Measurements from ENCODE around the gene TNFRSF18.

Gene TNFRSF18

GRCh38 chr1:1220197-1220596 lies 13.8 kb upstream of the TNFRSF18 start:
- Histone ChIP-seq H3K4me2 (ENCODE audit: low read length) (no peak overlapping the region), H3K79me1 (ENCODE audit: low read length) (no peaks in the 10 kb centered on the region), H3K27ac (ENCODE audit: low read depth, low read length) (no peak overlapping the region), H4K12ac (ENCODE audit: low read depth, low read length) (no peak overlapping the region), H2BK12ac (ENCODE audit: low read length) (no peak overlapping the region), H3K4me1 (ENCODE audit: control insufficient read depth in 1 of 2, insufficient read depth in 2 of 2, low read length in 2 of 2) (no peaks in the 10 kb centered on the region), H2BK5ac (ENCODE audit: low read depth, low read length, poor library complexity) (no peak overlapping the region), H4K8ac (ENCODE audit: low read depth, low read length) (no peak overlapping the region), H3K79me2 (ENCODE audit: control insufficient read depth, insufficient read depth, low read length, poor library complexity) (no peaks in the 10 kb centered on the region), H3K14ac (ENCODE audit: low read length) (no peak overlapping the region), H2BK120ac (ENCODE audit: insufficient read depth, low read length, poor library complexity) (no peak overlapping the region), H3K9me3 (ENCODE audit: insufficient read depth, low read depth, low read length) (peaks cover 3% of the 10 kb centered on the region), H3K4ac (ENCODE audit: low read depth, low read length) (no peak overlapping the region), H3K23ac (ENCODE audit: low read length) (no peak overlapping the region), H2AK5ac (ENCODE audit: low read length) (no peak overlapping the region), H2AFZ (ENCODE audit: insufficient read depth, low read length, poor library complexity) (no peak overlapping the region), H3K27me3 (ENCODE audit: insufficient read depth, low read length) (no peaks in the 10 kb centered on the region), H4K91ac (ENCODE audit: low read depth, low read length) (no peak overlapping the region), H3K4me3 (ENCODE audit: low read depth, low read length) (no peak overlapping the region), H3K18ac (ENCODE audit: low read length) (no peak overlapping the region), H3K9ac (ENCODE audit: low read length) (no peak overlapping the region), H3K36me3 (ENCODE audit: control insufficient read depth in 1 of 2, insufficient read depth in 2 of 2, low read length in 2 of 2) (peaks cover 84 to 93% of the 10 kb centered on the region in 2 experiments)
- WGBS (ENCODE audit: extremely low coverage, insufficient coverage, insufficient read length): no CpG with 5 or more reads among the region's 24 CpGs
- DNase-seq: no peak

- Histone ChIP-seq H3K14ac (ENCODE audit: low read length) (no peak overlapping the region), H4K91ac (ENCODE audit: low read depth, low read length) (no peak overlapping the region), H3K9ac (ENCODE audit: low read length) (no peak overlapping the region), H3K36me3 (ENCODE audit: control insufficient read depth in 1 of 2, insufficient read depth in 2 of 2, low read length in 2 of 2) (peaks cover 80 to 85% of the 10 kb centered on the region in 2 experiments), H3K4me3 (ENCODE audit: low read depth, low read length) (no peak overlapping the region), H3K4me2 (ENCODE audit: low read length) (no peak overlapping the region), H4K8ac (ENCODE audit: low read depth, low read length) (no peak overlapping the region), H3K79me1 (ENCODE audit: low read length) (no peaks in the 10 kb centered on the region), H3K27me3 (ENCODE audit: insufficient read depth, low read length) (no peaks in the 10 kb centered on the region), H3K4me1 (ENCODE audit: control insufficient read depth in 1 of 2, insufficient read depth in 2 of 2, low read length in 2 of 2) (no peaks in the 10 kb centered on the region), H3K79me2 (ENCODE audit: control insufficient read depth, insufficient read depth, low read length, poor library complexity) (no peaks in the 10 kb centered on the region), H4K12ac (ENCODE audit: low read depth, low read length) (no peak overlapping the region), H3K4ac (ENCODE audit: low read depth, low read length) (no peak overlapping the region), H2BK5ac (ENCODE audit: low read depth, low read length, poor library complexity) (no peak overlapping the region), H2AK5ac (ENCODE audit: low read length) (no peak overlapping the region), H3K18ac (ENCODE audit: low read length) (no peak overlapping the region), H2BK12ac (ENCODE audit: low read length) (no peak overlapping the region), H2AFZ (ENCODE audit: insufficient read depth, low read length, poor library complexity) (no peak overlapping the region), H3K9me3 (ENCODE audit: insufficient read depth, low read depth, low read length) (peaks cover 3% of the 10 kb centered on the region), H2BK120ac (ENCODE audit: insufficient read depth, low read length, poor library complexity) (no peak overlapping the region), H3K27ac (ENCODE audit: low read depth, low read length) (no peak overlapping the region), H3K23ac (ENCODE audit: low read length) (no peak overlapping the region)
- WGBS (ENCODE audit: extremely low coverage, insufficient coverage, insufficient read length): no CpG with 5 or more reads among the region's 20 CpGs
- DNase-seq: no peak
Measured at GRCh38 chr1:1219341-1219740, 12.9 kb upstream of the TNFRSF18 start.

DNA sequence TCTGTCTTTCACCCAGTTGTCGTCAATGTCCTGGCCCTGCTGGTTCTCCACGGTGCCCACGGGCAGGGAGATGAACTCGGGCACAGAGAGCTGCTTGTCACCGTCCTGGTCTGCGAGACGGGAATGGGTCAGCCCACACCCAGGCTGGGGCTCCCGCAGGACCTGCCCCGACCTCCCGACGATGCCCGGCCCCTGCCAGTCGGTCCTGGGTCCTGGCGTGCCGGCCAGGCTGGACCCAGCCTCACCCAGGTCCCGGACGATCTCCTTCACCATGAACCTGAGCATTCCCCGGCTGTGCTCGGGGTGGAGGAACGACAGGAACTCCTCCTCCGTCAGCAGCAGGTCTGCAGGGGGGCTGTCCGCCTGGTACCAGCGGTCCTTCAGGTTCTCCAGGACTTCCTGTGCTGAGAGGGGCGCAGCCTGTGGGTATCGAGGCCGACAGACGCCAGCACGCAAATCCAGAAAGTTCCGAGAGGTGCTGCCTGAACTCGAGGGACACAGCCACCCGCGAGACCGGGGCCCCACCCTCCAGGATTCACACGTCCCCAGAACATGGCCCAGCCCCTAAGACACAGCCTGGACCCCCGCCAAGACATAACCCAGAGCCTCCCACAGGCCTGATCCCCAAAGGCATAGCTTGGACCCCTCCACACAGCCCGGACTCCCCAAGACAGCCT lies 12.3 kb upstream of the TNFRSF18 start:
- Histone ChIP-seq H2BK5ac (ENCODE audit: low read depth, low read length, poor library complexity) (no peak overlapping the region), H3K36me3 (ENCODE audit: control insufficient read depth in 1 of 2, insufficient read depth in 2 of 2, low read length in 2 of 2) (peaks cover 76 to 81% of the 10 kb centered on the region in 2 experiments), H3K14ac (ENCODE audit: low read length) (no peak overlapping the region), H3K4me2 (ENCODE audit: low read length) (no peak overlapping the region), H4K91ac (ENCODE audit: low read depth, low read length) (no peak overlapping the region), H3K9ac (ENCODE audit: low read length) (no peak overlapping the region), H3K23ac (ENCODE audit: low read length) (no peak overlapping the region), H4K8ac (ENCODE audit: low read depth, low read length) (no peak overlapping the region), H3K27me3 (ENCODE audit: insufficient read depth, low read length) (no peaks in the 10 kb centered on the region), H3K79me2 (ENCODE audit: control insufficient read depth, insufficient read depth, low read length, poor library complexity) (no peaks in the 10 kb centered on the region), H2BK12ac (ENCODE audit: low read length) (no peak overlapping the region), H2AK5ac (ENCODE audit: low read length) (no peak overlapping the region), H4K12ac (ENCODE audit: low read depth, low read length) (no peak overlapping the region), H2BK120ac (ENCODE audit: insufficient read depth, low read length, poor library complexity) (no peak overlapping the region), H3K4ac (ENCODE audit: low read depth, low read length) (no peak overlapping the region), H2AFZ (ENCODE audit: insufficient read depth, low read length, poor library complexity) (no peak overlapping the region), H3K79me1 (ENCODE audit: low read length) (no peaks in the 10 kb centered on the region), H3K4me3 (ENCODE audit: low read depth, low read length) (no peak overlapping the region), H3K4me1 (ENCODE audit: control insufficient read depth in 1 of 2, insufficient read depth in 2 of 2, low read length in 2 of 2) (no peaks in the 10 kb centered on the region), H3K27ac (ENCODE audit: low read depth, low read length) (no peak overlapping the region), H3K9me3 (ENCODE audit: insufficient read depth, low read depth, low read length) (peaks cover 3% of the 10 kb centered on the region), H3K18ac (ENCODE audit: low read length) (no peak overlapping the region)
- DNase-seq: no peak
- no CpG with 5 or more reads among the region's 36 CpGs for WGBS (ENCODE audit: extremely low coverage, insufficient coverage, insufficient read length)

DNA sequence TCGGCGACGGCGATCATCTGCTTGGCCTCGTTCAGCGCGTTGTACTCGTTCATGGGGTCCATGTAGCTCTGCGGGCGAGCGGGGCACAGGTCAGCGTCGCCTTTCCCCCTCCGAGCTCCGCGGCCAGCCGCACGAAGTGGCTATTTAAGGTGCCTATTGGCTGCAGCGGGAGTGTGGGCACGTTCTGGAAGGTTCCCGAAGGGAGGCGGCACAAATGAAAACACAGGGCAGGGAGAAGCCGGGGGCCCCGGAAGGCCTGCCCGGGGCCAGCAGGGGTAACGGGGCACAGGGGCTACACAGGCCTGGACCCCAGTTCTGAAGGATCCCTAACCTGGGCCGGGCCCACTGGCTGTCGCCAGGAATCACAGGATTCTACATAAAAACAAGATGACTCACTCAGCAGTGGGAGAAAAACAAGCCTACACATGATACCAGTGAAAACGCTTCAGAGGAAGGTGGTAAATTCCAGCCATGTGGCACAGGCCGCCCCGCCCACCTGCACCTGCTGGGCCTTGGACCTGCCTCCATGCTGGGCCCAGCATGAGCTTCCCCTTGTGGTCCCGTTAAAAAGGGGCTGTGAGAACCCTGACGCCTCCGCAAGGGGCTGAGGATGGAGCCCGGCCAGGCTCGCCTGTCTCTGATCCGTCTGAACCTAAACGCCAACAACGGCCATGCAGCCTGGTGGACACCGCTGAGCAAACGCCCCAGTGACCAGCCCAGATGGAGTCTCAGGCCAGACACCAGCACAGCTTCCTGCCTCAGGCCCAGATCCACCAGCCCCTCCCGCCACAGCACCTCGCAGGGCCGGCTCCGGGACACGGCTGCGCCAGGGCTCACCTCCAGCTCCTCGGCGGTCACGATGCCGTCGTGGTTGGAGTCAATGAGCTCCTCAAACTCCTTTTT lies 11.5 kb upstream of the TNFRSF18 start:
- Histone ChIP-seq H3K23ac (ENCODE audit: low read length) (no peak overlapping the region), H3K79me2 (ENCODE audit: control insufficient read depth, insufficient read depth, low read length, poor library complexity) (no peaks in the 10 kb centered on the region), H3K18ac (ENCODE audit: low read length) (no peak overlapping the region), H4K8ac (ENCODE audit: low read depth, low read length) (no peak overlapping the region), H3K4me3 (ENCODE audit: low read depth, low read length) (no peak overlapping the region), H3K27me3 (ENCODE audit: insufficient read depth, low read length) (no peaks in the 10 kb centered on the region), H3K79me1 (ENCODE audit: low read length) (no peaks in the 10 kb centered on the region), H3K9ac (ENCODE audit: low read length) (no peak overlapping the region), H3K4me2 (ENCODE audit: low read length) (no peak overlapping the region), H3K4me1 (ENCODE audit: control insufficient read depth in 1 of 2, insufficient read depth in 2 of 2, low read length in 2 of 2) (no peaks in the 10 kb centered on the region), H2AFZ (ENCODE audit: insufficient read depth, low read length, poor library complexity) (no peak overlapping the region), H3K36me3 (ENCODE audit: control insufficient read depth in 1 of 2, insufficient read depth in 2 of 2, low read length in 2 of 2) (peaks cover 68 to 73% of the 10 kb centered on the region in 2 experiments), H3K14ac (ENCODE audit: low read length) (no peak overlapping the region), H2BK120ac (ENCODE audit: insufficient read depth, low read length, poor library complexity) (no peak overlapping the region), H3K9me3 (ENCODE audit: insufficient read depth, low read depth, low read length) (peaks cover 7% of the 10 kb centered on the region), H4K91ac (ENCODE audit: low read depth, low read length) (no peak overlapping the region), H2BK12ac (ENCODE audit: low read length) (no peak overlapping the region), H3K27ac (ENCODE audit: low read depth, low read length) (no peak overlapping the region), H2AK5ac (ENCODE audit: low read length) (no peak overlapping the region), H4K12ac (ENCODE audit: low read depth, low read length) (no peak overlapping the region), H3K4ac (ENCODE audit: low read depth, low read length) (no peak overlapping the region), H2BK5ac (ENCODE audit: low read depth, low read length, poor library complexity) (no peak overlapping the region)
- no CpG with 5 or more reads among the region's 52 CpGs for WGBS (ENCODE audit: extremely low coverage, insufficient coverage, insufficient read length)
- DNase-seq: no peak
